Activated gamma-delta T cell treated with Interleukin-2 at 50 U/mL for 16 hours (primary cell): ENCODE data around the gene ANGPTL4.
A peak's percentile ranks its signal among the peaks of the same experiment; 100 is the strongest.
"Not testable (repeated sequence)": the region's sequence is repeated elsewhere in the genome, so short reads cannot be mapped to it uniquely, and the experiment has no call there.

Source experiments
- DNase-seq: peaks from one replicate; pipeline ENCODE4 v3.0.0-alpha.2; 2020

The ANGPTL4 gene

GRCh38 chr19:8363803-8364771, at the start of gene ANGPTL4:
Gene ANGPTL4, plus strand, starts transcription at chr19:8364155. Its CDS starts 167 bp downstream, at chr19:8364322.
- DNase-seq = peak; percentile 25

- DNase-seq = not testable (repeated sequence)
These were observed 48.8 kb upstream of the ANGPTL4 start for GRCh38 chr19:8314981-8315640.

DNA sequence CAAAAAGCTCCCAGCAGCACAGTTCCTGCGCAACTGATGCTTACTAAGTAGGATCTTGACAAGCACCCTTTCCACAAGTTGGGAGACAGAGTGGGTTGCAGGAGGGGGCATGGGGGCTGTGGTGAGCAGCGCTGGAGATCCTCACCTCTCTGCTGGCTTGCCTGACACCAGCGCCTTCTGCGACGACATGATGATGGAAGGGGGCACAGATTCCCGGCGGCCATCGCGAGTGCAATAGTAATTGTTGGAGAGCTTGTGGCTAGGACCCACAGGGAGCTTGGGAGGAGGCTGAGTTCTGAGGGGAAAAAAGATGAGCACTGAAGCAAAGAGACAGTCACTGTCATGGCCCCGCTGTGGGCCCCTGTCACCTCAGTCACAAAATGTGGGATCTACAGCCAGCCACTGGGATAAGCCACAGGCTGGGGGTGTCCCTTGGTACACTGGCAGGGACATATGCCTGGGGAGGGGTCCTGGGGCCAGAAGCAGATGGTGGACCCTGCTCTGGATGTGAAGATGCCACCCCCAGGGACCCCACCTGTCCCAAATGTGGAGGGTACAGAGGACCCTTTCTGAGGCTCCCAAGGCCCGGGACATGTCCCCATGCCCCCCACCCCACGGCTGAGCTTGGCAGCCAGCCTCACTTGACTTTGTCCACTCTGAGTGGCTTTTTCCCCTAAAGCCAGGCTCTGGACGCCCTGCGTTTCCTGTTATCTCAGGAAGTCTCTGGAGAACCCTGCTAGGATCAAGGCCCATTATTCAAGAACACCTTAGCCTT, 47.4 kb upstream of the ANGPTL4 start:
- DNase-seq = no peak

DNA sequence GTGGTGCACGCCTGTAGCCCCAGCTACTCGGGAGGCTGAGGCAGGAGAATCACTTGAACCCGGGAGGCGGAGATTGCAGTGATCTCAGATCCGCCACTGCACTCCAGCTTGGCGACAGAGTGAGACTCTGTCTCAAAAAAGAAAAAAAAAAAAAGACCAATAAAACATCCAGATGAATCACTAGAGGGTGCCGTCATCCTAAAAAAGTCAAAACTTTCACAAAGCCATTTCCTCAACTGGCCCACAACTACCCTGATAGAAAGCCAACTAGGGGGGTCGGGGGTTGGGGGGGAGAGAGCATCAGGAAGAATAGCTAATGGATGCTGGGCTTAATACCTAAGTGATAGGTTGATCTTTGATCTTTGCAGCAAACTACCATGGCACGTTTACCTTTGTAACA, 45.1 kb upstream of the ANGPTL4 start:
- DNase-seq = not testable (repeated sequence)

- no peak for DNase-seq
These were observed 44.0 kb upstream of the ANGPTL4 start for GRCh38 chr19:8319807-8320520.

DNA sequence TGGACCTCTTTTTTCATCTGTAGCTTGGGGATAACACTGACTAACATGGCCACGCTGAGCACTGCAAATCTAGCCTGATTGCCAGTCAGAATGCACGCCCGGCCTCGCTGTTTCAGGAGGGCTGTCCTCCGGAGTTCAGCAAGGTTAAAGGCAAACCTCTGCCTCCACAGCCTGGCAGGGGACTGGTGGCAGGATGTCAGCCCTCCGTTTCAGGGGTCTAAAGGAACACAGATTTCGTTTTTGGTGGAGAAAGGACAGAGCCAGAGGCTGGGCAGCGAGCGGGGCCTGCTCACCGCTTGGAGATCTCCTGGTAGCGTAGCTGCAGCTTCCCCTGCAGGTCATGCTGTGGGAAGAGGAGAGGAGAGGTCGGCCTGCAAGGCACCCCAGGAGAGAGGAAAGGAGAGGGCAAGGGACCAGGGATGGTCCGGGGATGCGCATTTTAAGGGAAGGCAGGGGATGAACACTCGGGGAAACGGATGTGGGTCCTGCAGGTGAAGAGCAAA, 43.3 kb upstream of the ANGPTL4 start:
- no peak for DNase-seq

DNA sequence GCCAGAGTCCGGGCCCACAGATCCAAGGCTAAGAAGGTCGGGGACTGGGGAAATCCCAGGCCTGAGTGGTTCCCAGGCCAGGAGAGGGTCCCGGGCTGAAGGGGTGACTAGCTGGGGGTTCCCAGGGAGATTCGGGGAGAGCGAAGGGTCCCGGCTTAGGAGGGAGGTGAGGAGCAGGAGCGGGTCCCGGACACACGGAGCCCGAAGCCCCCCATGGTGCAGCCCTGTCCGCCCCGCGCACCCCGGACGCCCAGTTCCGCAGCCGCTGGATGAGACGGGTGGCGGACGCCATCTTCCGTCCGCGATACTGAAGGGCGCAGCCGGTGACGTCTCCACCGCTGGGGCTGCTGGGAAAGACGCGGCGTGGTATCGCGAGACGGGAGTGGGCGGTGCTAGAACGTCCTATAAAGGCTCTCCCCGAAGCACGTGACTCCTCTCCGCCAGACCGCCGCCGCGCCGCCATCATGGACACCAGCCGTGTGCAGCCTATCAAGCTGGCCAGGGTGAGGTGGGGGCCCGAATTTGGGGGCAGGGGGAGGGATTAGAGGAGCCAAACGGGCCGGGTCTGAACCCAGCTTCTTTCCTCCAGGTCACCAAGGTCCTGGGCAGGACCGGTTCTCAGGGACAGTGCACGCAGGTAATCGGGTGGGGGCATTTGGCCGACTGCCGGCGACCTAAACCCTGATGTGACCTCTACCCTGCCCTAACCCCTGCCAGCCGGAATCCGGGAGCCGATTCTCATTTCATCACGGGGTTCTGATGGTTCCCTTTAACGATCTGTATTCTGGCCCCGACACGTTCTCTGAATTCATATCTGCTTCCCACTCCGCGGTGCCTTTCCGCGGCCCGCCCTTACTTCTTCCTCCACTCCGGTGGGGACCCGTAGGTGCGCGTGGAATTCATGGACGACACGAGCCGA, 42.6 kb upstream of the ANGPTL4 start, which contains the start of the genes NDUFA7 and RPS28:
TSS of gene NDUFA7 (minus strand) at position 309 of the 919 bp plus-strand sequence. CDS start at position 292, 17 bp downstream.
TSS of gene RPS28 (plus strand) at position 430 of the 919 bp plus-strand sequence. CDS start at position 465, 35 bp downstream.
- peak; percentile 97 for DNase-seq

DNA sequence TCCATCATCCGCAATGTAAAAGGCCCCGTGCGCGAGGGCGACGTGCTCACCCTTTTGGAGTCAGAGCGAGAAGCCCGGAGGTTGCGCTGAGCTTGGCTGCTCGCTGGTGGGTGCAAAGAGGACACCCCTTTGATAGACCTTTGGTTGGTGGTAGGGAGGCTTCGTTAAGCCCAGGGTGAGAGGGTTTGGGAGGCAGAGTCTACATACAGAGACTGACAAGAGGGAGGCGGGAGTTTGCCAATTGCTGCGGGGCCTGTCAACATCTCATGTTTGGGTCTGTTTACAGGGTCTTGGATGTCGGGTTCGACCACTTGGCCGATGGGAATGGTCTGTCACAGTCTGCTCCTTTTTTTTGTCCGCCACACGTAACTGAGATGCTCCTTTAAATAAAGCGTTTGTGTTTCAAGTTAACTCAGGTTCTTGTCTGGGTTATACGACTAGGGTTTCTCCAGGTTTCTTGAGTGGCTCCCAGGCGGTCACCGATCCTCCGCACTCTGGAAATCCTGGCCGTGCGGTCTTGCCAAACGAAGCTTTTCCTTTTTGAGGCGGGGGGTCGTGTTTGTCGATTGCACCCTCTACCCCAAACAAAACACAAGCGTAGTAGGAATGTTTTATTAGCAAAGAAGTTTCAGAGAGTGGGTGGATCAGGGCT, 41.8 kb upstream of the ANGPTL4 start:
- no peak for DNase-seq

DNA sequence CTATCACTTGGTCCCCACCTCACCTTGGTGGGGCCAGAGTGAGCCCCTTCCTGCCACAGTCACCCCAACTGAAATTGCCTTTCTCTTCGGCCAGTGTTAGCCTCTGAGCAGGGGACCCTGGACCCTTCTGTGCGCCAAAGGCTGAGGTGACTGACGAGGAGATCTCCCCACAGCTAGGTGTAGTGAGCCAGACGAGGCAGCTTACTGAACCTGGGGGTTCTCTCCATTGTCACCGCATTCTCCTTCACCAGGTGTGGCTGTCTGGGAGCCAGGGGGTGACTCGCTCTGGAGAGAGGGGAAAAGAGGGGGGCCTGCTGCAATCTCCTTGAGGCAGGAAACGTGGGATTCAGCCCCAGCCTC, 41.3 kb upstream of the ANGPTL4 start:
- DNase-seq = no peak

GRCh38 chr19:8323781-8324185, 40.2 kb upstream of the ANGPTL4 start:
- no peak for DNase-seq

DNA sequence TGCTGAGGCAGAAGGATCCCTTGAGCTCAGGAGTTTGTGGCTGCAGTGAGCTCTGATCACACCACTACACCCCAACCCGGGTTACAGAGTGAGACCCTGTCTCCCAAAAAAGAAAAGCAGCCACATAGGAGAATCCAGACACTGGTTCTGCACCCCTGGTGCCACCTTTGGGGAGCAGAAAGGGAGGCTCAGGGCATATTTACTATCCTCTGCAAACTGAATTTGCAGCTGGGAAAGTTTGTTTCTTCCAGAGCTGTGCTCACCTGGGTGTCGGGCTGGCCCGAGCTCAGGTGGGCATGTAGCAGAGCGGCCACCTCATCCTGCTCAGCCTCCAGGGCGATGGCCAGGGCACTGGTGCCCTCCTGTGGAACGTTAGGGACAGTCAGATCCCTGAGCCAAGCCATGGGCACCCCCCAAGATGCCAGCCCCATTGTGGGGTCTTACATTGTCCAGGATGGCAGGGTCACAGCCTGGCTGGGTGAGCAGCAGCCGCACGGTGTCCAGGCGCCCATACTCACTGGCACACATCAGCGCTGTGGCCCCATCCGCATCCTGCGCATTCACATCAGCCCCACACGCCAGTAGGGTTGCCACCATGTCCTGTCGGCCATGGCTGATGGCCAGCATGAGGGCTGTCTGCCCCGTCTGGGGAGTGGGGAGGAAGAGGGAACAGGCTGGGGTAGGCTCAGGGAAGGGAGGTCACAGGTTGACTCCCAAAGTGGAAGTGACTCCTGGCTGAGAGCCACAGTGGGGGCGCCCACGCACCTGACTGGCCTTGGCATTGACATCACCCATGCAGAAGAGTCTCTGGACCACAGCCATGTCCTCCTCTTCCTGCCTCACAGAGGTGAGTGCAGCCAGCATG, 39.5 kb upstream of the ANGPTL4 start:
- DNase-seq = no peak

- DNase-seq = no peak
These were observed 38.5 kb upstream of the ANGPTL4 start for GRCh38 chr19:8325454-8325853.

DNA sequence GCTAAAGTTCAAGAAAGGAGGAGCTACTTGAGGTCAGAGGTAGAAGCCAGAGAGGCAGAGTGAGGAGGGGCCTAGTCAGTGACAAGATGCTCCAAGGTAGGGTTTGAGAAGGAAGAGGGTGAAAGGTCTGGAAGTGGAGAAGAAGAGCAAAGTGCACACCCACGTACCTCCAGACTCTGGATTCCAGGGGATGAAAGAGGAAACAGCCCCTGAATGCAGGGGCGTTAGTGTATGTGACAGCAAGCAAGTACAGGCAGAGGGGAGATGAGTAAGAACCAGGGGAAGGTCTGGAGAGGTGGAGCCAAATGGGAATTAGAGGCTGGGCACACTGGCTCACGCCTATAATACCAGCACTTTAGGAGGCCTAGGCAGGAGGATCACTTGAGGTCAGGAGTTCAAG, 34.0 kb upstream of the ANGPTL4 start:
- no peak for DNase-seq

GRCh38 chr19:8331263-8331845, 32.6 kb upstream of the ANGPTL4 start:
- DNase-seq = no peak

DNA sequence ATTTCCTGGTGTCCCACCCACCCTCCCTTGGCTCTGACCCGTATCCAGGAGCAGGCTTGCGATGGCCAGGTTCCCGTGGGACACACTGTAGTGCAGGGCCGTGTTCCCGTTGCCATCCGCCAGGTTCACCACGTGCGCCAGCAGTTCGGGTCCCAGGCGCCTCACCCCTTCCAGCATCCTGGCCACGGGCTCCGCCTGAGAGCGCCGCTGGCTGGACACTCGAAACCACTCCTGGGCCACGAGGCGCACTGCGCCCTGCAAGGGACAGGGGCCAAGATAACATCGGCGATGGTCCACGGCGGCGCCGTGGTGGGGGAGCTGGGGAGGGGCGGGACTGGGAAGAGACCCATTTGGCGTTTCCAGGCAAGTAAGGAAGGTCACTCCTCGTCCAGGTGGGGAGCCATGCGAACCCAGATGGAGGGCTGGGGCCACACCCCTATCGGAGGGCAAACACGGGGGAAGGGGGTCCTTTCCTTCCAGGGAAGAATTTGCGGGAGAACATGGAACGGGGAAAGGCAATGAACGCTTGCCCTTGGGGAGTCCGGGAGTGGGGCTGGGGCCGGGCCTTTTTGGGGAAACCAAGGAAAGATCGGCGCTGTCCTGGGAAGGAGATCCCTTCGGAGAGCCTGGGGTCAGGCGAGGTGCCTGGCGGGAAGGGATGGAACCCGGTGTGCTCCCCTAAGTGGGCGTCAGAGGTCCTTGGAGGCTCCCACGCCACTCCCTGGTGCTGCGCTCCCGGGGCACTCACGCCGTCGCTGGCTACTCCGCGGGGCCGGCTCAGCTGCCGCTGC, 30.8 kb upstream of the ANGPTL4 start:
- DNase-seq = no peak

- no peak for DNase-seq
These were observed 30.0 kb upstream of the ANGPTL4 start for GRCh38 chr19:8333767-8334457.
